Neural cell (in vitro differentiated cells): ENCODE results near the gene CFDP1. TPM values are rescaled to one million over a fixed set of nuclear protein-coding genes. Genes with fewer than 3 reads are reported as not detected.

Source experiments
- H2AFZ ChIP-seq: fragments of 200-600, 300-800 bp; sonication (generic), shearing (Covaris generic); 2 replicates; pipeline ENCODE4 v1.6.0; 2014; ENCODE audit warnings: low read depth, mild to moderate bottlenecking, antibody characterized with exemption, low read length, moderate library complexity
- H3F3A ChIP-seq: fragments of 200-600 bp; shearing (Covaris generic); 2 replicates; pipeline ENCODE4 v1.6.1; 2016; ENCODE audit warnings: mild to moderate bottlenecking, moderate library complexity, mixed read lengths, antibody characterized with exemption, low read length; ENCODE audit not compliant: insufficient read depth, poor library complexity, severe bottlenecking
- H3K27ac ChIP-seq: fragments of 200-600, 300-800 bp; sonication (generic), shearing (Covaris generic); 2 replicates; pipeline ENCODE4 v1.5.1; 2014; ENCODE audit warnings: mild to moderate bottlenecking, low read length, moderate library complexity
- H3K27me3 ChIP-seq: fragments of 300-800, 200-600 bp; sonication (generic), shearing (Covaris generic); 2 replicates; pipeline ENCODE4 v1.6.0; 2014; ENCODE audit warnings: mild to moderate bottlenecking, low read depth, low read length, moderate library complexity; ENCODE audit not compliant: insufficient read depth
- H3K36me3 ChIP-seq: fragments of 300-800, 200-600 bp; sonication (generic), shearing (Covaris generic); 2 replicates; pipeline ENCODE4 v1.5.1; 2014; ENCODE audit warnings: mild to moderate bottlenecking, antibody characterized with exemption, low read length, moderate library complexity; ENCODE audit not compliant: insufficient read depth
- H3K4me2 ChIP-seq: fragments of 300-800, 200-600 bp; sonication (generic), shearing (Covaris generic); 2 replicates; pipeline ENCODE4 v1.6.0; 2014; ENCODE audit warnings: mild to moderate bottlenecking, low read length
- H3K4me3 ChIP-seq: fragments of 300-800, 200-600 bp; sonication (generic), shearing (Covaris generic); 2 replicates; pipeline ENCODE4 v1.5.1; 2014; ENCODE audit warnings: mild to moderate bottlenecking, low read length, moderate library complexity
- H3K79me2 ChIP-seq: fragments of 200-600 bp; shearing (Covaris generic); replicated peaks from 2 replicates; pipeline ENCODE4 v1.6.0; 2014; ENCODE audit warnings: mild to moderate bottlenecking, low read length, moderate library complexity; ENCODE audit not compliant: insufficient read depth
- H3K9ac ChIP-seq: fragments of 300-800, 200-600 bp; sonication (generic), shearing (Covaris generic); 2 replicates; pipeline ENCODE4 v1.6.1; 2016; ENCODE audit warnings: mild to moderate bottlenecking, low read length, mixed read lengths
- H3K9me2 ChIP-seq: fragments of 200-600 bp; shearing (Covaris generic); 2 replicates; pipeline ENCODE4 v1.6.1; 2016; ENCODE audit warnings: mild to moderate bottlenecking, low read length, mixed read lengths; ENCODE audit not compliant: insufficient read depth
- H3K9me3 ChIP-seq: fragments of 200-600, 300-800 bp; sonication (generic), shearing (Covaris generic); 2 replicates; pipeline ENCODE4 v1.6.1; 2016; ENCODE audit warnings: mild to moderate bottlenecking, mixed run types, low read length, moderate library complexity, mixed read lengths
- H4K20me1 ChIP-seq: fragments of 200-600 bp; shearing (Covaris generic); 2 replicates; pipeline ENCODE4 v1.6.1; 2016; ENCODE audit warnings: mild to moderate bottlenecking, mixed run types; ENCODE audit not compliant: insufficient read depth
- EP300 ChIP-seq: fragments of 450-650 bp; conservative IDR thresholded peaks from 2 replicates; pipeline ENCODE4 v1.6.1; 2014; ENCODE audit warnings: antibody characterized with exemption, mild to moderate bottlenecking, moderate library complexity; ENCODE audit not compliant: poor library complexity, severe bottlenecking
- EZH2 ChIP-seq: fragments of 200-600, 300-800 bp; shearing (Covaris generic), sonication (generic); IDR thresholded peaks from 2 replicates; pipeline ENCODE4 v1.6.1; 2014; ENCODE audit warnings: antibody characterized with exemption, low read length, borderline replicate concordance, mild to moderate bottlenecking; ENCODE audit not compliant: insufficient read depth, poor library complexity, severe bottlenecking
- MXI1 ChIP-seq: fragments of 450-650 bp; conservative IDR thresholded peaks from 2 replicates; pipeline ENCODE4 v1.6.1; 2014; ENCODE audit warnings: antibody characterized with exemption, mild to moderate bottlenecking; ENCODE audit not compliant: poor library complexity, severe bottlenecking
- POLR2AphosphoS5 ChIP-seq: IDR thresholded peaks from 2 replicates; pipeline ENCODE4 v1.6.1; 2012
- RAD21 ChIP-seq: fragments of 450-650 bp; conservative IDR thresholded peaks from 2 replicates; pipeline ENCODE4 v1.6.1; 2014; ENCODE audit warnings: antibody characterized with exemption, mild to moderate bottlenecking, moderate library complexity
- SMC3 ChIP-seq: fragments of 450-650 bp; conservative IDR thresholded peaks from 2 replicates; pipeline ENCODE4 v1.6.1; 2014; ENCODE audit warnings: antibody characterized with exemption, mild to moderate bottlenecking, moderate library complexity; ENCODE audit not compliant: poor library complexity
- TAF1 ChIP-seq: IDR thresholded peaks from 2 replicates; pipeline ENCODE4 v1.6.1; 2012; ENCODE audit warnings: low read depth
- polyA plus RNA-seq: library from polyadenylated mRNA; depleted of rRNA; stranded (reverse); fragments of >200 nt; gene quantifications from 2 replicates; pipeline ENCODE4 v1.2.3, GENCODE V29; 2014
- TF ChIP-seq, protein P1 (sequence below): fragments of 450-650 bp; IDR thresholded peaks from 2 replicates; pipeline ENCODE4 v1.5.1; 2014; ENCODE audit warnings: antibody characterized with exemption, mild to moderate bottlenecking, moderate library complexity; ENCODE audit not compliant: poor library complexity, severe bottlenecking
- TF ChIP-seq, protein P2 (sequence below): IDR thresholded peaks from 2 replicates; pipeline ENCODE4 v1.6.1; 2012; ENCODE audit warnings: borderline replicate concordance

CFDP1 gene
- polyA plus RNA-seq, 1 donor from 2014 or later, result 201 TPM

- H3K9me3 ChIP-seq, result no peaks in the 10 kb centered on the region
- no peaks in the 10 kb centered on the region for H4K20me1 ChIP-seq
- H3K9me2 ChIP-seq, result no peaks in the 10 kb centered on the region
- H3K27me3 ChIP-seq, result no peaks in the 10 kb centered on the region
- H3K27ac ChIP-seq, result no peak overlapping the region
- H3F3A ChIP-seq, result no peaks in the 10 kb centered on the region
- H3K4me2 ChIP-seq, result no peak overlapping the region
- no peak overlapping the region for H3K9ac ChIP-seq
- H3K36me3 ChIP-seq, result no peaks in the 10 kb centered on the region
- H2AFZ ChIP-seq, result no peak overlapping the region
- no peak overlapping the region for H3K4me3 ChIP-seq
- H3K79me2 ChIP-seq, result no peaks in the 10 kb centered on the region
- TF ChIP-seq EZH2, result no peak
- TF ChIP-seq TAF1, result no peak
Observed at GRCh38 chr16:75319513-75320411, 113.5 kb downstream of the CFDP1 start.

DNA sequence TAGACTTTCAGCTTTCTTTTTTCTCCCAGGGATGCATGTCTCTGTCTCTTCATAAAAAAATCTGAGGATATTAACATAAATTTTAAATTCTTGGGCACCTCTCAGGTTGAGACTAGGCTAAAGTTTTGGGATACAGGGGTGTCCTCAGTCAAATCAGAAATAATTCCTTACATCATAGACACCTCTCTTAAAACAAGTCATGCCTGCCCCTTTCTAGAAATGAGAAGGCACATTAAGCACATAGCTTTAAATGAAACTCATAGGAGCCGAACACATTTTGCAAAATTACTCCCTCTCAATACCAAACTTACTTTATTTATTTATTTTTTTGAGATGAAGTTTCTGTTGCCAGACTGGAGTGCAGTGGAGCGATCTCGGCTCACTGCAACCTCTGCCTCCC, 114.6 kb downstream of the CFDP1 start:
- Histone ChIP-seq H3K4me3 (no peak overlapping the region), H3F3A (no peaks in the 10 kb centered on the region), H3K27me3 (no peaks in the 10 kb centered on the region), H3K79me2 (no peaks in the 10 kb centered on the region), H3K9me2 (no peaks in the 10 kb centered on the region), H3K9me3 (no peaks in the 10 kb centered on the region), H3K27ac (no peak overlapping the region), H3K4me2 (no peak overlapping the region), H3K9ac (no peak overlapping the region), H3K36me3 (no peaks in the 10 kb centered on the region), H2AFZ (no peak overlapping the region), H4K20me1 (no peaks in the 10 kb centered on the region)
- TF ChIP-seq, protein P1, sequence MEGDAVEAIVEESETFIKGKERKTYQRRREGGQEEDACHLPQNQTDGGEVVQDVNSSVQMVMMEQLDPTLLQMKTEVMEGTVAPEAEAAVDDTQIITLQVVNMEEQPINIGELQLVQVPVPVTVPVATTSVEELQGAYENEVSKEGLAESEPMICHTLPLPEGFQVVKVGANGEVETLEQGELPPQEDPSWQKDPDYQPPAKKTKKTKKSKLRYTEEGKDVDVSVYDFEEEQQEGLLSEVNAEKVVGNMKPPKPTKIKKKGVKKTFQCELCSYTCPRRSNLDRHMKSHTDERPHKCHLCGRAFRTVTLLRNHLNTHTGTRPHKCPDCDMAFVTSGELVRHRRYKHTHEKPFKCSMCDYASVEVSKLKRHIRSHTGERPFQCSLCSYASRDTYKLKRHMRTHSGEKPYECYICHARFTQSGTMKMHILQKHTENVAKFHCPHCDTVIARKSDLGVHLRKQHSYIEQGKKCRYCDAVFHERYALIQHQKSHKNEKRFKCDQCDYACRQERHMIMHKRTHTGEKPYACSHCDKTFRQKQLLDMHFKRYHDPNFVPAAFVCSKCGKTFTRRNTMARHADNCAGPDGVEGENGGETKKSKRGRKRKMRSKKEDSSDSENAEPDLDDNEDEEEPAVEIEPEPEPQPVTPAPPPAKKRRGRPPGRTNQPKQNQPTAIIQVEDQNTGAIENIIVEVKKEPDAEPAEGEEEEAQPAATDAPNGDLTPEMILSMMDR, result no peak
- no peak for TF ChIP-seq SMC3
- no peak for TF ChIP-seq MXI1
- no peak for TF ChIP-seq RAD21
- no peak for TF ChIP-seq POLR2AphosphoS5
- TF ChIP-seq, protein P2, sequence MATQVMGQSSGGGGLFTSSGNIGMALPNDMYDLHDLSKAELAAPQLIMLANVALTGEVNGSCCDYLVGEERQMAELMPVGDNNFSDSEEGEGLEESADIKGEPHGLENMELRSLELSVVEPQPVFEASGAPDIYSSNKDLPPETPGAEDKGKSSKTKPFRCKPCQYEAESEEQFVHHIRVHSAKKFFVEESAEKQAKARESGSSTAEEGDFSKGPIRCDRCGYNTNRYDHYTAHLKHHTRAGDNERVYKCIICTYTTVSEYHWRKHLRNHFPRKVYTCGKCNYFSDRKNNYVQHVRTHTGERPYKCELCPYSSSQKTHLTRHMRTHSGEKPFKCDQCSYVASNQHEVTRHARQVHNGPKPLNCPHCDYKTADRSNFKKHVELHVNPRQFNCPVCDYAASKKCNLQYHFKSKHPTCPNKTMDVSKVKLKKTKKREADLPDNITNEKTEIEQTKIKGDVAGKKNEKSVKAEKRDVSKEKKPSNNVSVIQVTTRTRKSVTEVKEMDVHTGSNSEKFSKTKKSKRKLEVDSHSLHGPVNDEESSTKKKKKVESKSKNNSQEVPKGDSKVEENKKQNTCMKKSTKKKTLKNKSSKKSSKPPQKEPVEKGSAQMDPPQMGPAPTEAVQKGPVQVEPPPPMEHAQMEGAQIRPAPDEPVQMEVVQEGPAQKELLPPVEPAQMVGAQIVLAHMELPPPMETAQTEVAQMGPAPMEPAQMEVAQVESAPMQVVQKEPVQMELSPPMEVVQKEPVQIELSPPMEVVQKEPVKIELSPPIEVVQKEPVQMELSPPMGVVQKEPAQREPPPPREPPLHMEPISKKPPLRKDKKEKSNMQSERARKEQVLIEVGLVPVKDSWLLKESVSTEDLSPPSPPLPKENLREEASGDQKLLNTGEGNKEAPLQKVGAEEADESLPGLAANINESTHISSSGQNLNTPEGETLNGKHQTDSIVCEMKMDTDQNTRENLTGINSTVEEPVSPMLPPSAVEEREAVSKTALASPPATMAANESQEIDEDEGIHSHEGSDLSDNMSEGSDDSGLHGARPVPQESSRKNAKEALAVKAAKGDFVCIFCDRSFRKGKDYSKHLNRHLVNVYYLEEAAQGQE, result no peak
- no peak for TF ChIP-seq EZH2
- no peak for TF ChIP-seq TAF1
- no peak for TF ChIP-seq EP300
